Stimulated activated CD8-positive, alpha-beta memory T cell treated with anti-CD3 and anti-CD28 coated beads, Interleukin-12 subunit alpha, Interleukin-12 subunit beta, amount 100 ng/mL, for 4 hours (primary cell): ENCODE data around the gene CPXM1.
"Not testable (repeated sequence)": the region's sequence is repeated elsewhere in the genome, so short reads cannot be mapped to it uniquely, and the experiment has no call there.

Experiments used
- DNase-seq: peaks from one replicate; pipeline ENCODE4 v3.0.0-alpha.2; 2020; ENCODE audit warnings: low read depth

The CPXM1 gene

DNA sequence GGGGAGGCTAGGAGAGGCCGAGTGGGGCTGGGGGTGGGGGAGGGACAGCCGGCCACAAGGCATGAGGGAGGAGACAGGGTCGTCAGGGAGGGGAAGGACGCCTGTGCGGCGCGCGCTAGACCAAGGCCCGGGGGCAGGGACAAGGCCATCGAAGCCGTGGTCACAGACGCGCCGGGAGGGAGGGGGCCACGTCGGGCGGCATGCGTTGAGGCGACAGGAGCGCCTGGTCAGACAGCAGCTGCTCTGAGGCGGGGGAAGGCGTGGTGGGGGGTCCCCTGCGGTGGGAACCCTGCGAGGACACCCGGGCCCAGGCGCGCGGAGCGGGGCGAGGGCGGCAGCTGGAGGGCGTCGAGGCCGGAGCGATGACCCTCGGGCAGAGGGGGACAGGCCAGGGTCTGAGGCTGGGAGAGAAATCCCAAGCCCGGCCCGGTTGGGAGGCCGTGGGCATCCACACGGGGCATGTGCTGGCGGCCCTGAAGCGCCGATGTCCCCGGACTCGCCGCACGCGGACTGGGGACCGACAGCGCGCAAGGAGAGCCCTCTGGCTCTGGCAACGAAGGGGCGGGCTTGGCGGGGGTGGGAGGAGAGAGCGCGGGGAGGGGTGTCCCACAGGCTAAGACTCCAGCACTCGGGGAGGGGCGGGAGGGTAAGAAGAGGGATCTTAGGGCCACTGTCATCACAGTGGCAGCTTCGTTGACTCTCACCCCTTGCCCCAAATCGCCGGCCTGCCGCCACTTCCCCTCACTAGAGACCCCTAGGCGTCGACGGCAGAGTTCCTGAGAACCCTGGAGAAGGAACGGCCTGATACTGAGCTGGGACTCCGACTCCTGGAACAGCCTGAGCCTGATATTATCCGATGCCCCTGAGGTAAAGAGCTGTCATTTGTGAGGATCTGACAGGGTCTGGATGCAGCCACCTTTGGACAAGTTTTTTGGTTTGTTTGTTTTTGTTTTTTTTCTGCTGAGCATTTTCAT lies 20.8 kb upstream of the CPXM1 start:
- no peak for DNase-seq

- no peak for DNase-seq
Measured at GRCh38 chr20:2820084-2820895, 19.9 kb upstream of the CPXM1 start.

DNA sequence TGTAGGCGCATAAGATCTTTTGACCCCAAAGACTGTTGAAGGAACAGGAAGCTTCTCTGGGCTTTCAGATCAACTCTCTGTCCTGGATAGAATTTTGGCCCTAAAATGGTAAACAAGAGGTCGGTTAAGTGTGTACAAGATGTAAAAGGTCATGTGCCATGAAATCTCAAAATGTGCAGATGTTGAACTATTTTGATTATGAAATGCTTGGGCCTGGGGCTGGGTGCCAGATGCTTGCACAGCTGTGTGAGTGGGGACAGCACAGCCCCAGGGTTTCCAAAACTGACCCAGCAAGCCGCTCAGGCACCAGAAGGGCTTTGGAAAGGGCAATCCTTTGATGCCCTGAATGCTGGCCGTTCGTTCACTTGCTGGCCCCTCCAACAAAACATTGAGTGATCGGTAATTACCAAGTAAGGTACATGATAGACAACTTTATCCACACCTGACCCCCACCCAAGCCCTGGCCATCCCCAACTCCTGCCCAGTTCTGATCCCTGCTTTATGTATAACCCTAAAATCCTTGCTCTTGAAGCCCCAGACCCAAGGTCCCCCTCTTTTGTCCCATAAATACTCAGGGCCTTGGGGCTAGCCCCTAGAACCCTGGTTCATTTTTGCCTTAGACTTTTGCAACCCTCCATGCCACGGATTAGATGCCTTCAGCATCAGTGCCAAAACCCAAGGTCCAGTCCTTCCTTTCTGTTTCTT lies 17.6 kb upstream of the CPXM1 start:
- no peak for DNase-seq

GRCh38 chr20:2817341-2817726 lies 16.9 kb upstream of the CPXM1 start:
- DNase-seq, result no peak

DNA sequence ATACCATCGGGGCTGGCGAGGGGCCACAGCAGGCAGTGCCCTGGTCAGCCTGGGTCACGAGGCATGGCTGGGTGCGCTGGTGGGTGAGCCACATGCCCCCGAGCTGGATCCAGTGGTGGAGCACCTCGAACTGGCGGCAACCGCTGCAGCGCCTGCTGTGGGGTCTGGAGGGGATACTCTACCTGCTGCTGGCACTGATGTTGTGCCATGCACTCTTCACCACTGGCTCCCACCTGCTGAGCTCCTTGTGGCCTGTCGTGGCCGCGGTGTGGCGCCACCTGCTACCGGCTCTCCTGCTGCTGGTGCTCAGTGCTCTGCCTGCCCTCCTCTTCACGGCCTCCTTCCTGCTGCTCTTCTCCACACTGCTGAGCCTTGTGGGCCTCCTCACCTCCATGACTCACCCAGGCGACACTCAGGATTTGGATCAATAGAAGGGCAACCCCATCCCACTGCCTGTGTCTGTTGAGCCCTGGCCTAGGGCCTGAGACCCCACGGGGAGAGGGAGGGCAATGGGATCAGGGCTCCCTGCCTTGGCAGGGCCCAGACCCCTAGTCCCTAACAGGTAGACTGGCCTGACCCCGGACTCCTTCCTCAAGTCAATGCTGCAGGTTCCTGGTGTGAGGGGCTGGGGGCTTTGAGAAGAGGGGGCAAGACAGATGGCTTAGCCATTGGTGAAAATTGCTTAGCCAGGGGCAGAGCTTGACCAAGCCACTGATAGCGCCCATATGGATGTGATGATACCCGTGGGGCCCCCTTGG lies 16.3 kb upstream of the CPXM1 start:
- DNase-seq, result no peak

DNA sequence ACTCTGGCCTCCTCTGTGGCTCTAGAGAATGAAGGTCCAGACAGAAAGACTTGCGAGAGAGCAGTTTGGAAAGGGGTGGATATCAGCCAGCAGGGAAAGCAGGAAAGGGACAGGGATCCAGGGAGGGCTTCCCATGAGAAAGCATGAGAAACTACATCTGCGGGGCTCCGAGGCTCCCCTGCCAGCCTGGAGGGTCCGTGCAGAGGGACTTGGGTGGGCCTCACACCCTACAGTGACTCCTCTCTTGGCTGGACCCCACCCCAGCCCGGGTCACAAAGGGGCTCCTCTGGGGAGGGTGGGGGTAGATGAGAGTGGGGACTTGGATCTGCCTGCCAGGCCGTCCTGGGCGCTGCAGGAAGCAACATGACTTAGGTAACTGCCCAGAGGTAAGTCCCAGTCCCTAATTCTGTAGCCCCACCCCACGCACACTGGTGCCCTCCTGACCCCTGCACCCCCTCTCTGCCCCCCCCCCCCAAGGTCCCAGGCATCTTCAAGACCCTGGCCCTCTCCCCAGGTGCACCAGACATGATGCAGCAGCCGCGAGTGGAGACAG lies 15.7 kb upstream of the CPXM1 start, which contains the start of gene TMEM239:
Gene TMEM239 (plus strand): TSS at position 335 of the 553 bp plus-strand sequence. CDS start 191 bp downstream, at position 526.
- DNase-seq, result no peak

GRCh38 chr20:2815242-2815900 lies 14.9 kb upstream of the CPXM1 start:
- no peak for DNase-seq

GRCh38 chr20:2814587-2815051 lies 14.2 kb upstream of the CPXM1 start, which contains the start of gene C20orf141:
C20orf141 (plus strand) TSS chr20:2814987; CDS start chr20:2815185, 198 bp downstream.
- DNase-seq, result no peak

DNA sequence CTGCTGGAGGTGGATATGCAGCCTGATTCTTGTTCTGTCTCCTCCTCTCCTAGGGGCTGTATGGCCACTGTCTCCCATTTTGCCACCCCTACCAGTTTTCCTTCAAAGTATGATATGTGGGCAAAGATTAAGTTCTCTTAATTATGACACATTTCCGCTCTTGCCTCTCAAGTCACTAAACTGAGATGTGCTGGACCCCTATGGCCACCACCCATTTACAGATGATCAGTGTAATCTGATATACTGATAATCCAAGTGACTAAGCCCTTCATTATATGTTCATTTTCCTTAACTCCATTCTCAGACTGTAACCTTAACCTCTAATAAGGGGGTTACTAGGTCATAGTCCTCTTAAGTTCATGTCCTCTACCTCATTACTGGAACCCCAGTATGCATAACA lies 13.6 kb upstream of the CPXM1 start:
- DNase-seq, result no peak

GRCh38 chr20:2812189-2812588 lies 11.8 kb upstream of the CPXM1 start:
- DNase-seq, result no peak

DNA sequence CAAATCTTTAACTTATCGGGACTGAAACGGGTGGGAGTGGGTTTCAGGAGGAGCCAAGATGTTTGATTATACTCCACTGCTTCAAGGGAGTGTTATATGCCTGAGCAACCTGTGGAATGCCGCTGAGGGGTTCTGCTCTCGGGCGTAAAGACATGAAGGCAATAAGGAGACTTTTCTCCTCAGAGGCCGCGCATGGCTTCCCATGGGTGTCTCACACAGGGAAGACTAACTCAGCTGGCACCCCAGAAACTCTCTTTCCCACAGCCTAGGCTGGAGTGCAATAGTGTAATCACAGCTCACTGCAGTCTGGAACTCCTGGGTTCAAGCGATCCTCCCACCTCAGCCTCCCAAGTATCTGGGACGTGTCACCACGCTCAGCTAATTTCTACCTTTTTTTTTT lies 9.3 kb upstream of the CPXM1 start:
- DNase-seq, result no peak

- DNase-seq, result not testable (repeated sequence)
Measured at GRCh38 chr20:2807929-2808328, 7.5 kb upstream of the CPXM1 start.

- DNase-seq, result no peak
Measured at GRCh38 chr20:2807019-2807418, 6.6 kb upstream of the CPXM1 start.

GRCh38 chr20:2806351-2806701 lies 5.9 kb upstream of the CPXM1 start:
- no peak for DNase-seq

- no peak for DNase-seq
Measured at GRCh38 chr20:2805689-2806350, 5.4 kb upstream of the CPXM1 start.

GRCh38 chr20:2804852-2805688 lies 4.6 kb upstream of the CPXM1 start:
- DNase-seq, result no peak

- no peak for DNase-seq
Measured at GRCh38 chr20:2804041-2804828, 3.8 kb upstream of the CPXM1 start.

GRCh38 chr20:2801286-2801728 lies 880 bp upstream of the CPXM1 start:
- DNase-seq, result no peak
